Trophoblast cell (in vitro differentiated cells and primary cell): ENCODE results near the gene ALK.

Experiments used
- DNase-seq, 2 donors: peaks; one replicate each; pipeline ENCODE4 v3.0.0-alpha.2; 2016
- H2AFZ ChIP-seq: 2 replicates; pipeline ENCODE4 v1.6.1; 2013; ENCODE audit warnings: low read length, moderate library complexity, mild to moderate bottlenecking; ENCODE audit not compliant: insufficient read depth, poor library complexity
- H2AK5ac ChIP-seq: 2 replicates; pipeline ENCODE4 v1.6.1; 2013; ENCODE audit warnings: mild to moderate bottlenecking, low read length
- H2BK120ac ChIP-seq: 2 replicates; pipeline ENCODE4 v1.6.1; 2013; ENCODE audit warnings: low read length, mild to moderate bottlenecking, moderate library complexity; ENCODE audit not compliant: insufficient read depth, poor library complexity
- H2BK12ac ChIP-seq: 2 replicates; pipeline ENCODE4 v1.6.1; 2013; ENCODE audit warnings: mild to moderate bottlenecking, low read length, moderate library complexity
- H2BK5ac ChIP-seq: 2 replicates; pipeline ENCODE4 v1.6.1; 2013; ENCODE audit warnings: low read length, low read depth, moderate library complexity, mild to moderate bottlenecking; ENCODE audit not compliant: poor library complexity
- H3K14ac ChIP-seq: 2 replicates; pipeline ENCODE4 v1.6.1; 2013; ENCODE audit warnings: mild to moderate bottlenecking, low read length
- H3K18ac ChIP-seq: 2 replicates; pipeline ENCODE4 v1.6.1; 2013; ENCODE audit warnings: mild to moderate bottlenecking, low read length
- H3K23ac ChIP-seq: 2 replicates; pipeline ENCODE4 v1.6.1; 2013; ENCODE audit warnings: low read length
- H3K27ac ChIP-seq: 2 replicates; pipeline ENCODE4 v1.5.1; 2013; ENCODE audit warnings: low read depth, mild to moderate bottlenecking, inconsistent platforms, low read length, moderate library complexity
- H3K27me3 ChIP-seq: 2 replicates; pipeline ENCODE4 v1.6.1; 2013; ENCODE audit warnings: inconsistent platforms, mild to moderate bottlenecking, low read length, moderate library complexity; ENCODE audit not compliant: insufficient read depth
- H3K36me3 ChIP-seq, 2 experiments: 1 replicate in 1 of 2; 2 replicates in 1 of 2; pipeline ENCODE4 v1.6.1; 2013; ENCODE audit warnings: low read length in 2 of 2, mild to moderate bottlenecking in 2 of 2, moderate library complexity in 1 of 2; ENCODE audit not compliant: insufficient read depth in 2 of 2, control insufficient read depth in 1 of 2
- H3K4ac ChIP-seq: 2 replicates; pipeline ENCODE4 v1.6.1; 2013; ENCODE audit warnings: low read depth, mild to moderate bottlenecking, low read length, moderate library complexity
- H3K4me1 ChIP-seq, 2 experiments: 1 replicate in 1 of 2; 2 replicates in 1 of 2; pipeline ENCODE4 v1.6.1; 2013; ENCODE audit warnings: low read length in 2 of 2, mild to moderate bottlenecking in 2 of 2, moderate library complexity in 1 of 2; ENCODE audit not compliant: insufficient read depth in 2 of 2, control insufficient read depth in 1 of 2
- H3K4me2 ChIP-seq: 2 replicates; pipeline ENCODE4 v1.6.1; 2013; ENCODE audit warnings: inconsistent platforms, mild to moderate bottlenecking, low read length, moderate library complexity
- H3K4me3 ChIP-seq: 2 replicates; pipeline ENCODE4 v1.5.1; 2013; ENCODE audit warnings: mild to moderate bottlenecking, low read depth, low read length, inconsistent platforms
- H3K79me1 ChIP-seq: one replicate; pipeline ENCODE4 v1.6.1; 2013; ENCODE audit warnings: low read length
- H3K79me2 ChIP-seq: 2 replicates; pipeline ENCODE4 v1.6.1; 2013; ENCODE audit warnings: low read length, mild to moderate bottlenecking; ENCODE audit not compliant: control insufficient read depth, insufficient read depth, poor library complexity
- H3K9ac ChIP-seq: 2 replicates; pipeline ENCODE4 v1.6.1; 2013; ENCODE audit warnings: mild to moderate bottlenecking, low read length
- H3K9me3 ChIP-seq: 2 replicates; pipeline ENCODE4 v1.6.1; 2013; ENCODE audit warnings: low read depth, mild to moderate bottlenecking, control low read depth, inconsistent platforms, low read length; ENCODE audit not compliant: insufficient read depth
- H4K12ac ChIP-seq: 2 replicates; pipeline ENCODE4 v1.6.1; 2013; ENCODE audit warnings: low read depth, mild to moderate bottlenecking, low read length, moderate library complexity
- H4K8ac ChIP-seq: 2 replicates; pipeline ENCODE4 v1.6.1; 2013; ENCODE audit warnings: low read depth, mild to moderate bottlenecking, low read length, moderate library complexity
- H4K91ac ChIP-seq: one replicate; pipeline ENCODE4 v1.6.1; 2013; ENCODE audit warnings: low read depth, mild to moderate bottlenecking, low read length, moderate library complexity
- WGBS: extraction: QIAGEN DNeasy Blood & Tissue Kit; methylation state at CpG from one replicate; pipeline ENCODE4 v1.1.7; 2013; ENCODE audit warnings: missing lambda C conversion rate; ENCODE audit not compliant: insufficient read length, insufficient coverage; ENCODE audit errors: extremely low coverage; 5-methylcytosine and 5-hydroxymethylcytosine counted together

ALK gene

DNA sequence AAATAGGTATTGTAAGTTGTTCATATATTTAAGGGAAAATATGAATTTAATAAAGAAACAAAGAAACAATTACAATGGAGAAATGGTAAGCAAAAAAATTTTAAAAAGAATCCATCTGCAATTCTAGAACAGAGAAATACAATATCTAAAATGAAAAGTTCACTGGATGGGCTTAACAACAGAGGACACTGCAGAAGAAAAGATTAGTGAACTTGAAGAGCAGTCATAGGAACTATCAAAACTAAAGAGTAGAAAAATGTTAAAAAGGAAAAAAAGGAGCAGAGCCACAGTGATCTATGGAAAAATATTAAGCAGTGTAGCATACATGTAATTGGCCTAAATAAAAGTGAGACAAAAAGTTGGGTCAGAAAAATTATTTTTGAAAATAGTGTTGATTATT, 83.5 kb downstream of the ALK start:
- H4K91ac ChIP-seq, result no peak overlapping the region
- H3K14ac ChIP-seq, result no peak overlapping the region
- no peak overlapping the region for H4K8ac ChIP-seq
- H3K9ac ChIP-seq, result no peak overlapping the region
- H3K36me3 ChIP-seq, result no peaks in the 10 kb centered on the region
- no peak overlapping the region for H2BK120ac ChIP-seq
- no peak overlapping the region for H2AK5ac ChIP-seq
- H3K23ac ChIP-seq, result no peak overlapping the region
- no peaks in the 10 kb centered on the region for H3K9me3 ChIP-seq
- H3K4me2 ChIP-seq, result no peak overlapping the region
- H3K4me3 ChIP-seq, result no peak overlapping the region
- H3K79me2 ChIP-seq, result no peaks in the 10 kb centered on the region
- H2BK12ac ChIP-seq, result no peak overlapping the region
- H2AFZ ChIP-seq, result no peak overlapping the region
- H3K18ac ChIP-seq, result no peak overlapping the region
- no peak overlapping the region for H3K27ac ChIP-seq
- DNase-seq, result no peak
- H3K79me1 ChIP-seq, result no peaks in the 10 kb centered on the region
- no peak overlapping the region for H4K12ac ChIP-seq
- H3K4me1 ChIP-seq, result no peaks in the 10 kb centered on the region
- no peaks in the 10 kb centered on the region for H3K27me3 ChIP-seq
- no peak overlapping the region for H3K4ac ChIP-seq
- H2BK5ac ChIP-seq, result no peak overlapping the region

DNA sequence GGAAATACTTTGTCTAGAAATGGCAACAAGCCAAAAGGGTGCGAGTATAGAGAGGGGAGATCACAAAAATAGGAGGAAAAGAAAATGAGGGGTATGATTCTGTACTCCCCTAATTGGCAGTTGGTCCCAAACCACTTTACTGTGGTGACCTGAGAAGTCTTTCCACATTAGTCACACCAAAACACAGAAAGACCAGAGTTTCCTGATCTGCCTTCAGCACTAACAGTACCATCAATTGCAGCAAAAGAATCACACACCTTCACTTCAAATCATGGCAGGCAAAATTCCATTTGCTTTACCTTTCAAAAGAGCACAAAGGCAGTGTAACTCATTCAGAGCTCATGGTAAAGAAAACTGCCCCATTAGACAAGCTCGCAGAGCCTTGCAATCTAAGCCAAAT, 86.8 kb downstream of the ALK start:
- Histone ChIP-seq H3K79me1 (no peaks in the 10 kb centered on the region), H2AFZ (no peak overlapping the region), H3K27me3 (no peaks in the 10 kb centered on the region), H4K91ac (no peak overlapping the region), H3K4me3 (no peak overlapping the region), H2BK120ac (no peak overlapping the region), H3K4ac (no peak overlapping the region), H3K18ac (no peak overlapping the region), H2BK12ac (no peak overlapping the region), H3K36me3 (no peaks in the 10 kb centered on the region), H2AK5ac (no peak overlapping the region), H3K23ac (no peak overlapping the region), H3K9ac (no peak overlapping the region), H3K4me1 (no peaks in the 10 kb centered on the region), H3K9me3 (no peaks in the 10 kb centered on the region), H3K4me2 (no peak overlapping the region), H4K8ac (no peak overlapping the region), H3K14ac (no peak overlapping the region), H3K27ac (no peak overlapping the region), H4K12ac (no peak overlapping the region), H3K79me2 (no peaks in the 10 kb centered on the region), H2BK5ac (no peak overlapping the region)
- DNase-seq, result peak in 1 of 2 donors; percentile 41
- WGBS, result no CpG with 5 or more reads among the region's 2 CpGs

DNA sequence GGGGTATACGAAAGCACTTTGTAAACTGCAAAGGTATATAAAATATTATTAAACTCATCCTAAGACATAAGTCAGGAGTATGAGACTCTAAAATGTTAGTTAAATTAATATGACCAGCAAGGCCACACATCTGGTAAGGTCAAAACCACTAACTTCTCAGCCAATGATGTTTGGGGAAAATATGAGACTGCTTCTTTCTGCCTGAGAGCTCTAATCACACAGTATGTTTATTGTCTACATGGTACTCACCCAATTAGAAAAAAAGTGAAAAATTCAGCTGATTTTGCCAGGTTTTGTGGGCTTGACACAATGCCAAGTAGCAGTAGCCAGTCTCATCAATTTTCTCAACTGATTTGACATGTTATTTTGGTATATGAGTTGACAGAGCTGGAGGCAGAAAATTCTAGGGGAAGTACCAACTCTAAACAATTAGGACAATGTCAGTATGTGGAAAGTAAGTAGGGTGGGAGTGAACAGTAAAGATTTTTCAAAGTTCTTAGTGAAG, 87.3 kb downstream of the ALK start:
- no peak overlapping the region for H2BK120ac ChIP-seq
- H3K27me3 ChIP-seq, result no peaks in the 10 kb centered on the region
- no peak overlapping the region for H2AFZ ChIP-seq
- H3K27ac ChIP-seq, result no peak overlapping the region
- no peak overlapping the region for H3K4me3 ChIP-seq
- no peak overlapping the region for H4K8ac ChIP-seq
- no peak overlapping the region for H2BK12ac ChIP-seq
- no peak overlapping the region for H4K91ac ChIP-seq
- no peaks in the 10 kb centered on the region for H3K79me1 ChIP-seq
- no peak overlapping the region for H3K14ac ChIP-seq
- no peaks in the 10 kb centered on the region for H3K4me1 ChIP-seq
- no CpG with 5 or more reads among the region's 1 CpG for WGBS
- H3K4me2 ChIP-seq, result no peak overlapping the region
- no peak overlapping the region for H3K23ac ChIP-seq
- H3K18ac ChIP-seq, result no peak overlapping the region
- H2AK5ac ChIP-seq, result no peak overlapping the region
- H3K9me3 ChIP-seq, result no peaks in the 10 kb centered on the region
- no peak overlapping the region for H2BK5ac ChIP-seq
- H3K9ac ChIP-seq, result no peak overlapping the region
- no peak for DNase-seq
- H3K79me2 ChIP-seq, result no peaks in the 10 kb centered on the region
- no peak overlapping the region for H3K4ac ChIP-seq
- no peaks in the 10 kb centered on the region for H3K36me3 ChIP-seq
- no peak overlapping the region for H4K12ac ChIP-seq

DNA sequence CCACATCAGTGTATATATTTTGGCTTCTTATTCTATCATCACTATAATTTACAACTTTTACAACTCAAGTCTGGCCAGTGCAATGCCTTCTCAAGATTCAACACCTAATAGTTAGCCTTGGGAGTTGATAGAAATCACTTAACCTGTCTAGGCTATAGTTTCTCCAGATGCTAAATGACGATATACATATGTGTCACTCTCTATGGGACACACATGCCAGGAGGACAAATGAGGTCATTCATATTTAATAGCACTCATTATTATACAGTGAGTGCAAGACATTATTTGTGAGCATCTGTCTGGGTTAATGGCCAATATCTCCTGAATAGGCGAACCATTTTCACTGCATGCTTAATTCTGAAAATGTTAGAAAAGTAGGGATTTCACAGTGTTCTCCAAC, 89.8 kb downstream of the ALK start:
- H4K91ac ChIP-seq, result no peak overlapping the region
- H3K4ac ChIP-seq, result no peak overlapping the region
- H3K14ac ChIP-seq, result no peak overlapping the region
- H3K4me3 ChIP-seq, result no peak overlapping the region
- H3K23ac ChIP-seq, result no peak overlapping the region
- no peak overlapping the region for H2BK5ac ChIP-seq
- H3K27ac ChIP-seq, result no peak overlapping the region
- H4K8ac ChIP-seq, result no peak overlapping the region
- H2AFZ ChIP-seq, result no peak overlapping the region
- DNase-seq, result no peak
- no peaks in the 10 kb centered on the region for H3K27me3 ChIP-seq
- H3K18ac ChIP-seq, result no peak overlapping the region
- H2AK5ac ChIP-seq, result no peak overlapping the region
- H3K9ac ChIP-seq, result no peak overlapping the region
- H4K12ac ChIP-seq, result no peak overlapping the region
- no peak overlapping the region for H2BK120ac ChIP-seq
- H2BK12ac ChIP-seq, result no peak overlapping the region
- H3K79me2 ChIP-seq, result no peaks in the 10 kb centered on the region
- no peaks in the 10 kb centered on the region for H3K36me3 ChIP-seq
- H3K79me1 ChIP-seq, result no peaks in the 10 kb centered on the region
- no peaks in the 10 kb centered on the region for H3K9me3 ChIP-seq
- H3K4me1 ChIP-seq, result no peaks in the 10 kb centered on the region
- no peak overlapping the region for H3K4me2 ChIP-seq
- no CpG with 5 or more reads among the region's 2 CpGs for WGBS
